Dedifferentiated amniotic fluid mesenchymal stem cell (primary cell): ENCODE results near the gene PSPH.

ENCODE experiments used
- DNase-seq: peaks from one replicate; pipeline ENCODE4 v3.0.0-alpha.2; 2016; ENCODE audit errors: extremely low spot score

PSPH gene

GRCh38 chr7:56003749-56004148 is 47.5 kb downstream of the PSPH start:
- DNase-seq = no peak

GRCh38 chr7:55996856-55997500 is 54.3 kb downstream of the PSPH start:
- no peak for DNase-seq

- no peak for DNase-seq
Measured at GRCh38 chr7:55992346-55992745, 58.9 kb downstream of the PSPH start.

- no peak for DNase-seq
Measured at GRCh38 chr7:55983537-55983936, 67.7 kb downstream of the PSPH start.

- DNase-seq = no peak
Measured at GRCh38 chr7:55980266-55980665, 71.0 kb downstream of the PSPH start.

- DNase-seq = peak; percentile 62
Measured at GRCh38 chr7:55977831-55978230, 73.4 kb downstream of the PSPH start.

- no peak for DNase-seq
Measured at GRCh38 chr7:55975988-55976633, 75.1 kb downstream of the PSPH start.

- no peak for DNase-seq
Measured at GRCh38 chr7:55973747-55974250, 77.4 kb downstream of the PSPH start.

- no peak for DNase-seq
Measured at GRCh38 chr7:55970978-55971377, 80.3 kb downstream of the PSPH start.

GRCh38 chr7:55970561-55970960 is 80.7 kb downstream of the PSPH start:
- no peak for DNase-seq

GRCh38 chr7:55969391-55969790 is 81.9 kb downstream of the PSPH start:
- DNase-seq = no peak

- DNase-seq = no peak
Measured at GRCh38 chr7:55966851-55967250, 84.4 kb downstream of the PSPH start.

- DNase-seq = peak; percentile 61
Measured at GRCh38 chr7:55965805-55966421, 85.3 kb downstream of the PSPH start.

GRCh38 chr7:55965100-55965470 is 86.2 kb downstream of the PSPH start:
- DNase-seq = peak; percentile 15

GRCh38 chr7:55964261-55965099 is 86.8 kb downstream of the PSPH start, which contains the start of gene NIPSNAP2:
TSS of gene NIPSNAP2 (plus strand) at chr7:55964585. CDS start at chr7:55964610, 25 bp downstream.
- DNase-seq = peak; percentile 25

GRCh38 chr7:55963584-55964168 is 87.6 kb downstream of the PSPH start:
- no peak for DNase-seq

GRCh38 chr7:55962014-55962413 is 89.2 kb downstream of the PSPH start:
- no peak for DNase-seq
